22Rv1 (cell line): ENCODE results near the gene RGS7.

Source experiments
- ZFX ChIP-seq: fragments of 450-650 bp; IDR thresholded peaks from 2 replicates; pipeline ENCODE4 v1.6.1; 2017; ENCODE audit warnings: antibody characterized with exemption, borderline replicate concordance
- TF ChIP-seq, protein P1 (sequence below): fragments of 450-650 bp; IDR thresholded peaks from 2 replicates; pipeline ENCODE4 v1.5.1; 2017; ENCODE audit warnings: mild to moderate bottlenecking

DNA sequence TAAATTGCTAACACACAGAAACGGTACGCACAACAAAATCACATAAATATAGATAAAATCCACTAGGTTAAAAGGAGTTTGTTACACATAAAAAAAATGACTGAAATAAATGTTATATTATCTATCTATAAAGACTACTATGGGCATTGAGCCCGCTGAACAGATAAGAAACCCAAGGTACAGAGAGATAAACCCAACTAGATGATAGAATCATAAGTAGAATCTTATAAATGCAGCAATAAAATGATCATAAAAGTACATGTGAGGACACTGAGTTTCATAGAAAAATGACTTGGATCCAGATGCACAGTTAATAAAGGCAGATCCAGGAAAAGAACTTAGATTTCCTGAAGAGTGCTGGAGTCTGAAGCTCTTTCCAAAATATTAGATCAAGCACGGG lies 128.7 kb downstream of the RGS7 start:
- TF ChIP-seq, protein P1, sequence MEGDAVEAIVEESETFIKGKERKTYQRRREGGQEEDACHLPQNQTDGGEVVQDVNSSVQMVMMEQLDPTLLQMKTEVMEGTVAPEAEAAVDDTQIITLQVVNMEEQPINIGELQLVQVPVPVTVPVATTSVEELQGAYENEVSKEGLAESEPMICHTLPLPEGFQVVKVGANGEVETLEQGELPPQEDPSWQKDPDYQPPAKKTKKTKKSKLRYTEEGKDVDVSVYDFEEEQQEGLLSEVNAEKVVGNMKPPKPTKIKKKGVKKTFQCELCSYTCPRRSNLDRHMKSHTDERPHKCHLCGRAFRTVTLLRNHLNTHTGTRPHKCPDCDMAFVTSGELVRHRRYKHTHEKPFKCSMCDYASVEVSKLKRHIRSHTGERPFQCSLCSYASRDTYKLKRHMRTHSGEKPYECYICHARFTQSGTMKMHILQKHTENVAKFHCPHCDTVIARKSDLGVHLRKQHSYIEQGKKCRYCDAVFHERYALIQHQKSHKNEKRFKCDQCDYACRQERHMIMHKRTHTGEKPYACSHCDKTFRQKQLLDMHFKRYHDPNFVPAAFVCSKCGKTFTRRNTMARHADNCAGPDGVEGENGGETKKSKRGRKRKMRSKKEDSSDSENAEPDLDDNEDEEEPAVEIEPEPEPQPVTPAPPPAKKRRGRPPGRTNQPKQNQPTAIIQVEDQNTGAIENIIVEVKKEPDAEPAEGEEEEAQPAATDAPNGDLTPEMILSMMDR, result no peak
- no peak for TF ChIP-seq ZFX
